Measurements from ENCODE around the gene STOML2. TPM values are rescaled to one million over a fixed set of nuclear protein-coding genes. Genes with fewer than 3 reads are reported as not detected.
"Not testable (repeated sequence)": the region's sequence is repeated elsewhere in the genome, so short reads cannot be mapped to it uniquely, and the experiment has no call there.

STOML2 gene, protein sequence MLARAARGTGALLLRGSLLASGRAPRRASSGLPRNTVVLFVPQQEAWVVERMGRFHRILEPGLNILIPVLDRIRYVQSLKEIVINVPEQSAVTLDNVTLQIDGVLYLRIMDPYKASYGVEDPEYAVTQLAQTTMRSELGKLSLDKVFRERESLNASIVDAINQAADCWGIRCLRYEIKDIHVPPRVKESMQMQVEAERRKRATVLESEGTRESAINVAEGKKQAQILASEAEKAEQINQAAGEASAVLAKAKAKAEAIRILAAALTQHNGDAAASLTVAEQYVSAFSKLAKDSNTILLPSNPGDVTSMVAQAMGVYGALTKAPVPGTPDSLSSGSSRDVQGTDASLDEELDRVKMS
- 208 to 214 TPM (median 210 TPM) in 3 replicates for total RNA-seq (2021)
- Bru-seq, nascent RNA = percentile 93 among the genes with signal in this experiment
- long read RNA-seq, experiment 1, transcript STOML2-201 (10 exons, 1,278 nt) = major isoform, 435 of 504 reads
- long read RNA-seq, experiment 1, transcript STOML2-205 (9 exons, 1,293 nt) = minor isoform, 11 of 504 reads
- long read RNA-seq, experiment 1, partial matches to known transcripts = 25 of 504 reads
- long read RNA-seq, experiment 1, other reads (novel, unspliced or antisense) = 32 of 504 reads
- long read RNA-seq, experiment 2, transcript STOML2-201 (10 exons, 1,278 nt) = major isoform, 163 of 275 reads
- long read RNA-seq, experiment 2, partial matches to known transcripts = 87 of 275 reads
- long read RNA-seq, experiment 2, other reads (novel, unspliced or antisense) = 23 of 275 reads
- long read RNA-seq, experiment 3, transcript STOML2-205 (9 exons, 1,293 nt) = minor isoform, 43 of 1,269 reads
- long read RNA-seq, experiment 3, transcript STOML2-201 (10 exons, 1,278 nt) = major isoform, 1,123 of 1,269 reads
- long read RNA-seq, experiment 3, partial matches to known transcripts = 45 of 1,269 reads
- long read RNA-seq, experiment 3, other reads (novel, unspliced or antisense) = 58 of 1,269 reads

DNA sequence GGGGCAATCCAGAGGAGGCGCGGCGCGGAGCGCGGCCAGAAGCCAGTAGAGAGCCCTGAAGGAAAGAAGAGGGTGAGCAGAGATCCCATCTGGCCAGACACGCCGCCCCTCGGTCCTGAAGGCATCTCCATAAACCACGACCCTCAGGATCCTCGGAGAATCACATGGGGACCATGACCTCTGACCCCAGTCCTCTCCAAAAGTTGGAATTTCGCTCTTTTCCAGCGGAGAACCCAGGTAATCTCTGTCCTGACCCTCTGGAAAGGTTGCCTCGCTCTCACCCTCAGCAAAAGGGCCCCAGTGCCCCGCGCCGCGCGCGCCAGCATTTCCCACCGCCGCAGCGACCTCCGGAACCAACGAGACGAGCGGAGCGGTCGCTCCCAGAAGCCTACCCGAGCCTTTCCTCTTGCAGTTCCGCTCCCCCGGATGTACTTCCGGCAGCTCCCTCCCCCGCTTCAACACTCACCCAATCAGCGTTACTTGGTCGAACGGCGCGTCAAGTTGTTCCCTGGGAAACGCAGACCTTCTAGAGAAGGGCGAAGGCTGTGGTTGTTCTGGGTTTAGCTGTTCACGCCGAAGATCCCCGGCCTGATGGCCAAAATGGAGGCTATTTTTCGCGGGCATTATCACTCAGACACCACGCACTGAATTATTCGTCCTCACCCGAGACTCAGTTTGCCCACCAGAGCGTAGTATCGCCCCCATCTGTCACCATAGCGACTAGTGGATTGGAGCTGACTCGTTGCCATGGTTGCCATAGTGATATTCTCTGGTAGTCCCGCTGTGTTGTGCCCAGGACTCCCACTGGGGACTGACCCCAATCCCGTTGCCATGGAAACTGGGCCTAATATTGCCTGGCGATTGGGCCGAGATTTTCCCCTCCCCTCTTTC is at the start of gene STOML2:
Gene STOML2, minus strand, starts transcription at position 363 of the 891 bp plus-strand sequence. Its CDS starts 37 bp downstream, at position 326.
- Mint-ChIP-seq H3K4me1 (peaks cover 16% of the 10 kb centered on the region), H3K4me3 (peak within 1 kb of the TSS; percentile 96), H3K9me3 (no peaks in the 10 kb centered on the region), H3K27ac (peak within 1 kb of the TSS; percentile 99), H3K36me3 (peaks cover 22% of the 10 kb centered on the region), H3K27me3 (ENCODE audit: low read depth) (no peaks in the 10 kb centered on the region)
- ChIA-PET POLR2A (interaction anchor here (0.6 to 2.7 kb wide), 8 partner anchors 9 to 588 kb away, joined by 3 to 18 read pairs (median 10); partner anchors contain the start of genes ATOSB, FANCG, UNC13B and VCP), CTCF (interaction anchor here (0.7 to 1.8 kb wide), 15 partner anchors 9 to 555 kb away, joined by 3 to 28 read pairs (median 4); partner anchors contain the start of genes ATOSB, CCDC107, RMRP and VCP)
- peak; percentile 91 for DNase-seq (ENCODE audit: low spot score)
- TF ChIP-seq, protein P1, sequence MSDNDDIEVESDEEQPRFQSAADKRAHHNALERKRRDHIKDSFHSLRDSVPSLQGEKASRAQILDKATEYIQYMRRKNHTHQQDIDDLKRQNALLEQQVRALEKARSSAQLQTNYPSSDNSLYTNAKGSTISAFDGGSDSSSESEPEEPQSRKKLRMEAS (CRISPR knock-in tag; IDR thresholded peaks at IDR 0.05) = peak; percentile 82
- peak; percentile 39; the same call in 1 of the 2 replicates for TF ChIP-seq FOXP1 (CRISPR knock-in tag; IDR thresholded peaks at IDR 0.05; ENCODE audit: borderline replicate concordance)
- peak; percentile 80 for TF ChIP-seq NR2C2 (CRISPR knock-in tag; IDR thresholded peaks at IDR 0.05)
- peak; percentile 74 for TF ChIP-seq SP1 (CRISPR knock-in tag; conservative IDR thresholded peaks at IDR 0.05)
- no peak for TF ChIP-seq SOX15 (CRISPR knock-in tag; IDR thresholded peaks at IDR 0.05)
- TF ChIP-seq, protein P2, sequence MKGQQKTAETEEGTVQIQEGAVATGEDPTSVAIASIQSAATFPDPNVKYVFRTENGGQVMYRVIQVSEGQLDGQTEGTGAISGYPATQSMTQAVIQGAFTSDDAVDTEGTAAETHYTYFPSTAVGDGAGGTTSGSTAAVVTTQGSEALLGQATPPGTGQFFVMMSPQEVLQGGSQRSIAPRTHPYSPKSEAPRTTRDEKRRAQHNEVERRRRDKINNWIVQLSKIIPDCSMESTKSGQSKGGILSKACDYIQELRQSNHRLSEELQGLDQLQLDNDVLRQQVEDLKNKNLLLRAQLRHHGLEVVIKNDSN (CRISPR knock-in tag; IDR thresholded peaks at IDR 0.05) = no peak; the same call in none of the 2 replicates
- peak; percentile 85 for TF ChIP-seq GABPB1 (CRISPR knock-in tag; IDR thresholded peaks at IDR 0.05)
- peak; percentile 96 for TF ChIP-seq NFYB (CRISPR knock-in tag; conservative IDR thresholded peaks at IDR 0.05; ENCODE audit: low read depth)
- no peak for TF ChIP-seq ESRRA (CRISPR knock-in tag; IDR thresholded peaks at IDR 0.05; ENCODE audit: borderline replicate concordance)
- TF ChIP-seq, protein P3, sequence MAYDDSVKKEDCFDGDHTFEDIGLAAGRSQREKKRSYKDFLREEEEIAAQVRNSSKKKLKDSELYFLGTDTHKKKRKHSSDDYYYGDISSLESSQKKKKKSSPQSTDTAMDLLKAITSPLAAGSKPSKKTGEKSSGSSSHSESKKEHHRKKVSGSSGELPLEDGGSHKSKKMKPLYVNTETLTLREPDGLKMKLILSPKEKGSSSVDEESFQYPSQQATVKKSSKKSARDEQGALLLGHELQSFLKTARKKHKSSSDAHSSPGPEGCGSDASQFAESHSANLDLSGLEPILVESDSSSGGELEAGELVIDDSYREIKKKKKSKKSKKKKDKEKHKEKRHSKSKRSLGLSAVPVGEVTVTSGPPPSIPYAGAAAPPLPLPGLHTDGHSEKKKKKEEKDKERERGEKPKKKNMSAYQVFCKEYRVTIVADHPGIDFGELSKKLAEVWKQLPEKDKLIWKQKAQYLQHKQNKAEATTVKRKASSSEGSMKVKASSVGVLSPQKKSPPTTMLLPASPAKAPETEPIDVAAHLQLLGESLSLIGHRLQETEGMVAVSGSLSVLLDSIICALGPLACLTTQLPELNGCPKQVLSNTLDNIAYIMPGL (CRISPR knock-in tag; IDR thresholded peaks at IDR 0.05) = peak; percentile 56; the same call in 1 of the 2 replicates
- TF ChIP-seq, protein P4, sequence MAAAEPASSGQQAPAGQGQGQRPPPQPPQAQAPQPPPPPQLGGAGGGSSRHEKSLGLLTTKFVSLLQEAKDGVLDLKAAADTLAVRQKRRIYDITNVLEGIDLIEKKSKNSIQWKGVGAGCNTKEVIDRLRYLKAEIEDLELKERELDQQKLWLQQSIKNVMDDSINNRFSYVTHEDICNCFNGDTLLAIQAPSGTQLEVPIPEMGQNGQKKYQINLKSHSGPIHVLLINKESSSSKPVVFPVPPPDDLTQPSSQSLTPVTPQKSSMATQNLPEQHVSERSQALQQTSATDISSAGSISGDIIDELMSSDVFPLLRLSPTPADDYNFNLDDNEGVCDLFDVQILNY (CRISPR knock-in tag; IDR thresholded peaks at IDR 0.05) = 0 out of 2 replicates have a peak, but pooled peaks have one; percentile 55
- TF ChIP-seq, protein P5, sequence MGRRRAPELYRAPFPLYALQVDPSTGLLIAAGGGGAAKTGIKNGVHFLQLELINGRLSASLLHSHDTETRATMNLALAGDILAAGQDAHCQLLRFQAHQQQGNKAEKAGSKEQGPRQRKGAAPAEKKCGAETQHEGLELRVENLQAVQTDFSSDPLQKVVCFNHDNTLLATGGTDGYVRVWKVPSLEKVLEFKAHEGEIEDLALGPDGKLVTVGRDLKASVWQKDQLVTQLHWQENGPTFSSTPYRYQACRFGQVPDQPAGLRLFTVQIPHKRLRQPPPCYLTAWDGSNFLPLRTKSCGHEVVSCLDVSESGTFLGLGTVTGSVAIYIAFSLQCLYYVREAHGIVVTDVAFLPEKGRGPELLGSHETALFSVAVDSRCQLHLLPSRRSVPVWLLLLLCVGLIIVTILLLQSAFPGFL (CRISPR knock-in tag; IDR thresholded peaks at IDR 0.05; ENCODE audit: borderline replicate concordance) = no peak
- TF ChIP-seq FOXK1 (CRISPR knock-in tag; IDR thresholded peaks at IDR 0.05) = peak; percentile 84; the same call in 1 of the 2 replicates
- TF ChIP-seq CREM (CRISPR knock-in tag; IDR thresholded peaks at IDR 0.05) = peak; percentile 82; the same call in 1 of the 2 replicates
- TF ChIP-seq, protein P6, sequence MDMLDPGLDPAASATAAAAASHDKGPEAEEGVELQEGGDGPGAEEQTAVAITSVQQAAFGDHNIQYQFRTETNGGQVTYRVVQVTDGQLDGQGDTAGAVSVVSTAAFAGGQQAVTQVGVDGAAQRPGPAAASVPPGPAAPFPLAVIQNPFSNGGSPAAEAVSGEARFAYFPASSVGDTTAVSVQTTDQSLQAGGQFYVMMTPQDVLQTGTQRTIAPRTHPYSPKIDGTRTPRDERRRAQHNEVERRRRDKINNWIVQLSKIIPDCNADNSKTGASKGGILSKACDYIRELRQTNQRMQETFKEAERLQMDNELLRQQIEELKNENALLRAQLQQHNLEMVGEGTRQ (CRISPR knock-in tag; IDR thresholded peaks at IDR 0.05) = peak; percentile 37; the same call in 1 of the 2 replicates
- TF ChIP-seq, protein P7, sequence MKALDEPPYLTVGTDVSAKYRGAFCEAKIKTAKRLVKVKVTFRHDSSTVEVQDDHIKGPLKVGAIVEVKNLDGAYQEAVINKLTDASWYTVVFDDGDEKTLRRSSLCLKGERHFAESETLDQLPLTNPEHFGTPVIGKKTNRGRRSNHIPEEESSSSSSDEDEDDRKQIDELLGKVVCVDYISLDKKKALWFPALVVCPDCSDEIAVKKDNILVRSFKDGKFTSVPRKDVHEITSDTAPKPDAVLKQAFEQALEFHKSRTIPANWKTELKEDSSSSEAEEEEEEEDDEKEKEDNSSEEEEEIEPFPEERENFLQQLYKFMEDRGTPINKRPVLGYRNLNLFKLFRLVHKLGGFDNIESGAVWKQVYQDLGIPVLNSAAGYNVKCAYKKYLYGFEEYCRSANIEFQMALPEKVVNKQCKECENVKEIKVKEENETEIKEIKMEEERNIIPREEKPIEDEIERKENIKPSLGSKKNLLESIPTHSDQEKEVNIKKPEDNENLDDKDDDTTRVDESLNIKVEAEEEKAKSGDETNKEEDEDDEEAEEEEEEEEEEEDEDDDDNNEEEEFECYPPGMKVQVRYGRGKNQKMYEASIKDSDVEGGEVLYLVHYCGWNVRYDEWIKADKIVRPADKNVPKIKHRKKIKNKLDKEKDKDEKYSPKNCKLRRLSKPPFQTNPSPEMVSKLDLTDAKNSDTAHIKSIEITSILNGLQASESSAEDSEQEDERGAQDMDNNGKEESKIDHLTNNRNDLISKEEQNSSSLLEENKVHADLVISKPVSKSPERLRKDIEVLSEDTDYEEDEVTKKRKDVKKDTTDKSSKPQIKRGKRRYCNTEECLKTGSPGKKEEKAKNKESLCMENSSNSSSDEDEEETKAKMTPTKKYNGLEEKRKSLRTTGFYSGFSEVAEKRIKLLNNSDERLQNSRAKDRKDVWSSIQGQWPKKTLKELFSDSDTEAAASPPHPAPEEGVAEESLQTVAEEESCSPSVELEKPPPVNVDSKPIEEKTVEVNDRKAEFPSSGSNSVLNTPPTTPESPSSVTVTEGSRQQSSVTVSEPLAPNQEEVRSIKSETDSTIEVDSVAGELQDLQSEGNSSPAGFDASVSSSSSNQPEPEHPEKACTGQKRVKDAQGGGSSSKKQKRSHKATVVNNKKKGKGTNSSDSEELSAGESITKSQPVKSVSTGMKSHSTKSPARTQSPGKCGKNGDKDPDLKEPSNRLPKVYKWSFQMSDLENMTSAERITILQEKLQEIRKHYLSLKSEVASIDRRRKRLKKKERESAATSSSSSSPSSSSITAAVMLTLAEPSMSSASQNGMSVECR (CRISPR knock-in tag; IDR thresholded peaks at IDR 0.05; ENCODE audit: borderline replicate concordance) = peak; percentile 76; the same call in 1 of the 2 replicates
- ATAC-seq = peak; percentile 95

DNA sequence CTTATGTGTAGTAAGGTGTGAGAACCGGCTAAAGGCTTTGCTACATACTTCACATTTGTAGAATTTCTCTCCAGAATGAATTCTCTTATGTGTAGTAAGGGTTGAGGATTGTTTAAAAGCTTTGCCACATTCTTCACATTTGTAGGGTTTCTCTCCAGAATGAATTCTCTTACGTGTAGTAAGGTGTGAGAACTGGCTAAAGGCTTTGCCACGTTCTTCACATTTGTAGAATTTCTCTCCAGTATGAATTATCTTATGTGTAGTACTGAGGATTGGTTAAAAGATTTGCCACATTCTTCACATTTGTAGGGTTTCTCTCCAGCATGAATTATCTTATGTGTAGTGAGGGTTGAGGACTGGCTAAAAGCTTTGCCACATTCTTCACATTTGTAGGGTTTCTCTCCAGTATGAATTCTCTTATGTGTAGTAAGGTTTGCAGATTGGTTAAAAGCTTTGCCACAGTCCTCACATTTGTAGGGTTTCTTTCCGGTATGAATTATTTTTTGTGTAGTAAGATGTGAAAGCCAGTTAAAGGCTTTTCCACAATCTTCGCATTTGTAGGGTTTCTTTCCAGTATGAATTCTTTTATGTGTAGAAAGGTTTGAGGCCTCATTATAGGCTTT is 45.1 kb upstream of the STOML2 start:
- ATAC-seq; CTCF ChIA-PET; H3K4me3 Mint-ChIP-seq; H3K4me1 Mint-ChIP-seq; H3K27ac Mint-ChIP-seq; POLR2A ChIA-PET; DNase-seq (ENCODE audit: low spot score): not testable (repeated sequence)
- Mint-ChIP-seq H3K27me3 (ENCODE audit: low read depth) (peaks cover 15% of the 10 kb centered on the region), H3K36me3 (peaks cover 47% of the 10 kb centered on the region), H3K9me3 (peaks cover 53% of the 10 kb centered on the region)

Measured in WTC11 (cell line).